ENCODE measurements around the gene DRC3.
"Not testable (repeated sequence)": the region's sequence is repeated elsewhere in the genome, so short reads cannot be mapped to it uniquely, and the experiment has no call there.

The DRC3 gene

GRCh38 chr17:17942846-17943245 lies 29.8 kb upstream of the DRC3 start:
- no peak for DNase-seq

- no peak for DNase-seq
These were observed 29.2 kb upstream of the DRC3 start for GRCh38 chr17:17943281-17943984.

- DNase-seq = no peak
These were observed 28.4 kb upstream of the DRC3 start for GRCh38 chr17:17944242-17944641.

- DNase-seq = no peak
These were observed 27.9 kb upstream of the DRC3 start for GRCh38 chr17:17944743-17945142.

- DNase-seq = no peak
These were observed 26.6 kb upstream of the DRC3 start for GRCh38 chr17:17946093-17946492.

GRCh38 chr17:17947309-17947708 lies 25.4 kb upstream of the DRC3 start:
- no peak for DNase-seq

- no peak for DNase-seq
These were observed 24.7 kb upstream of the DRC3 start for GRCh38 chr17:17947966-17948365.

GRCh38 chr17:17950347-17950746 lies 22.3 kb upstream of the DRC3 start:
- no peak for DNase-seq

GRCh38 chr17:17950806-17951205 lies 21.9 kb upstream of the DRC3 start:
- DNase-seq = no peak

GRCh38 chr17:17951524-17951923 lies 21.1 kb upstream of the DRC3 start:
- DNase-seq = no peak

- no peak for DNase-seq
These were observed 20.0 kb upstream of the DRC3 start for GRCh38 chr17:17952691-17953090.

- no peak for DNase-seq
These were observed 18.6 kb upstream of the DRC3 start for GRCh38 chr17:17954079-17954478.

GRCh38 chr17:17955790-17956341 lies 16.8 kb upstream of the DRC3 start:
- DNase-seq = not testable (repeated sequence)

- no peak for DNase-seq
These were observed 15.1 kb upstream of the DRC3 start for GRCh38 chr17:17957584-17957916.

- DNase-seq = peak; percentile 16
These were observed 13.7 kb upstream of the DRC3 start for GRCh38 chr17:17958982-17959381.

GRCh38 chr17:17959520-17960361 lies 12.9 kb upstream of the DRC3 start:
- peak; percentile 48 for DNase-seq

- no peak for DNase-seq
These were observed 12.1 kb upstream of the DRC3 start for GRCh38 chr17:17960500-17961030.

- DNase-seq = no peak
These were observed 9.6 kb upstream of the DRC3 start for GRCh38 chr17:17963066-17963465.

GRCh38 chr17:17963694-17964436 lies 8.8 kb upstream of the DRC3 start:
- no peak for DNase-seq

- no peak for DNase-seq
These were observed 8.0 kb upstream of the DRC3 start for GRCh38 chr17:17964710-17965109.

GRCh38 chr17:17965152-17965721 lies 7.4 kb upstream of the DRC3 start:
- DNase-seq = no peak

GRCh38 chr17:17966399-17966798 lies 6.3 kb upstream of the DRC3 start:
- no peak for DNase-seq
